ENCODE data around the gene XXYLT1.
"Not testable (repeated sequence)": the region's sequence is repeated elsewhere in the genome, so short reads cannot be mapped to it uniquely, and the experiment has no call there.

The XXYLT1 gene

DNA sequence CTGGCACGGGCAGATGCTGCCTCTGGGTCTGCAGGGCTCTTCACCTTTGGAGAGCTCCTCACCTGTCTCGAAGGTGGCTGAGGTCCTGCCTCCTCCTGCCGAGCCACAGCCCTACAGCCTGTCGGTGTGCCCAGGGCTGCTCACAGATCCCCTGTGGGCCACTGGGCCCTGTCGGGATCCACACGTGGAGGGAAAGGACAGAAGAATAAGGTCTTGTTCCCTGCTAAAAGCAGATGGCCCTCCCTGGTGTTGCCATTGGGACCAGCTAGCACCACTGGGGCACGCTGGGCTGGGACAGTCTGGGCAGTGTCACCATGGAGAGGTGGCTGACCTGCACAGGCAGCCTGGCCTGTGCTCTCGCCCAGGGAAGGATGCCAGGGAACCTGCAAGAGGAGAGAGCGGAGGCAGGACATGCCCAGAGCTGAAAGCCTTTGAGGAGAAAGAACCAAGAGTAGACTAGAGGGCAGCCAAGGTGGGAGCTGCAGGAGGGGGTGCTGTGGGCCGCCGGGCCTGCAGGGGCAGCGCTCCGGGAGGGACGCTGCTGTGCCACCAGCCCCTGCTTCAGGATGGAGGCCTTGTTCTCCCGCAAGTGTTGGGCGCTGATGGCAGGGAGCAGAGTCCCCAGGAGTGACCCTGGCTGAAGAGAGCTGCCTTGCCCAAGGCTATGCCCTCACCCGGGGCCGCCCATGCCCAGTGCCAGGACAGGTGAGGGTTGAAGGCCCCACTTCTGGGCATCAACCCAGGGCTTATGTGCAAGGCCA is 210.2 kb downstream of the XXYLT1 start:
- DNase-seq: no peak

- DNase-seq: no peak
Observed at GRCh38 chr3:195060217-195060481, 210.8 kb downstream of the XXYLT1 start.

DNA sequence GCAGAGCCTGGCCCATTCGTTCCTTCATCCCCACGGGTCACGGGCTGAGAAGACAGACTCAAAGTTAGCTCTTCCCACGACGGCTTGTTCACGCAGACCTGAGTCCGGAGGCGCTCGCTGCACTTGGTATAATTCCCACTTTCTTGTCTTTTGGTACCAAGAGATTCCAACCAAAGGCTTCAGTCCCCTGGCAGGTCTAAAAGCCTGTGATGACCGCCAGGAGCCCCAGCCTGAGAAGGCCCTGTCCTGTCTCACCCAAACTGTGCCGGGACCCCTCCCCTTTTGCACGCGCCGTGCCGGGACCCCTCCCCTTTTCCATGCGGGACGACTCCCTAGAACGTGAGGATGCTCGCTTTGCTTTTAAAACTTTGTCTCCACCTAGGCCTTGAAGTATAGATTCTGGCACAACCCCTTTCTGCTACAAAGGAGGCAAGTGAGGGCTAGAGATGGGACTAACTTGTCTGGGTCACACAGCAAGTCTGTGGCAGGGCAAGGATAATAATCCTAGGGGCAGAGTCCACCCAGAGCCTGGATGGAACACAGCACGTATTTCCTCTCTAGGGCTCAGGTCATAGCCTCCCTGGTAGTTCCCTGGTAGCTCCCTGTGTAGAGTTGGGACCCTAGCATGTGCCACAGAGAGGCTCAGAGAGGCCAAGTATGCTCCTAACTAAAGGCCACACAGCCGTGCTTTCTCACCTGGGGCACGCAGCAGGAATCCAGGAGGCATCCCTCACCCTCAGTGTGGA is 211.3 kb downstream of the XXYLT1 start:
- DNase-seq: no peak

DNA sequence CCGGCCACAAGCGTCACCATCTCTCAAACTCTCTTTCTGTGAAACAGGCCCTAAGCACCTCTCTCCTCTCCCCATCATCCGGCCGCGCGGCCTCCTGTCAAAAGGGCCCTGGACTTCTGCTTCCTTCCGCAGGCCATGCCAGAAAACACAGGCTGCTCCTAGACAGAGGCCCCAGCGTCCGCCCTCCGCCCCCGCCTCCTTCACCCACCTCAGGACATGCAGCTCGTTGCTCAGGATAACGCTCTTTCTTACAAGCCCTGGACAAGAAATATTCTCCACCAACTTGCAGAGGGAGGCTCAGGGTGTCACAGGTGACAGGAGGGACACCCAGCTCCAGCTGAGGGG is 212.0 kb downstream of the XXYLT1 start:
- DNase-seq: no peak

- DNase-seq: no peak
Observed at GRCh38 chr3:195058336-195059005, 212.5 kb downstream of the XXYLT1 start.

DNA sequence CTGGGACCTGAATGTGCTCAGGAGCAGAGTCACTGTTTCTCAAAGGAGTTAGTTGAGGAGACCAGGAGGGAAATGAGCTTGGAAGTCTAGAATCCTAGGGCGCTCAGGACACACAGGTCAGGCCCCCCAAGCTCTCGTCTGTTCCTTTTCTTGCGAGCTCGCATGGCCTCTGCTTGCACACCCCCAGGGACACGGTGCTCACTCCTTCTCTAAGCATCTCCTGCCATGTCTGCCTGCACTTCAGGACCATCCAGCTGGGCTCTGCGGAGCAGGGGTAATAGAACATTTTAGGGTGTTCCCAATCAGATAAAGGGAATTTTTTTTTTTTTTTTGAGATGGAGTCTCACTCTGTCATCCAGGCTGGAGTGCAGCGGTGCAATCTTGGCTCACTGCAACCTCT is 213.2 kb downstream of the XXYLT1 start:
- DNase-seq: no peak

DNA sequence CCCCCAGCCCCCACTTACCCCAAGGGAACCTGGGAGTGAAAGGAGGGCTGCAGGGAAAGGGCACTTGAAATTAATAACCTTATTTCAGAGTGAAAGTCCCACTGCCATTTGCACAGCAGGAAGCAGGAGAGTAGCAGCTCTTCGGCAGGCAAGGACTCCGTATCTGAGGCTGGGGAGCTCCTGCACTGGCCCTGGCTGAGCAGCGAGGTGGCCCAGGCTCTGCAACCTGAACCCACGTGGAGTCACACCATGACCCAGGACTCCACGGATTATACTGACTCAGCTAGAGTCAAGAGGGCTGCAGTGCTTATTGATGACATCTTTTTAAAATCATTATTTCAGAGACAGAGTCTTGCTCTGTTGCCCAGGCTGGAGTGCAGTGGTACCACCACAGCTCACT is 214.5 kb downstream of the XXYLT1 start:
- DNase-seq: peak in 1 of 3 experiments; percentile 43

DNA sequence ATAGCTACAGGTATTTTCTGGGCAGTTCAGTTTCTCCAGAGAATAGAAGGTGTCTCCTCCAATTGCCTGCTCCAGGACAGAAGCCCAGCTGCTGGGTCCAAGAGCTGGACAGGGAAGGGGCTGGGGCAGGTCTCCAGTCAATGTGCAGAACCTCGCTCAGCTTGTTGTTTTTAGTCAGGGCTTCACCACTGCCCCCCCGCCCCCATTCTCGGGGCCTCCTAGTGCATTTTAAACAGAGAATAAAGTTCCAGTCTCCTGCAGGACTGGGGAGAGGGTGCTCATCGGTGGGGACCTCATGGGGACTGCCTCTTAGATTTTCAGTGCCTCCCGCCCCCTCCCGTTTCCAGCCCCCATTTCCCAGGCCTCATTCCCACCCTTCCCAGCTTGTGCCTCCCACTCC is 216.6 kb downstream of the XXYLT1 start:
- no peak for DNase-seq

DNA sequence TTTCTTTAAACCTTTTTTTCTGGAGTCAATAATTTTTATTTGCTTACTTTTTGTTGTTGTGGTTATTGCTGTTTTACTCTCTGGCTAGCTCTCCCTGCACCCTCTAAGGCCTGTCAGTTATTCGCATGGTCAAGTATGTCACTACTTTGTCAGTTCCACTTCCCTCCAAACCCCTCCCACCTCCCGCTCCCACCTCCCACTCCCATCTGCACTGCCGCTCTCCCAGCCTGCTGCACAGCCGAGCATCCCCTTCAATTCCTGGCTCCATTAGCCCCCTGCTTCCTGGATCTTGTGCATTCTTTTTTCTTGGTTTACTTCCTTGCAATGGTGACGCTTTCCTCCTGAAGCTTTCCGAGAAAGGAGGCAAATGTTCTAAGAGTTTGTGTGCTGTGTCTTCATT is 218.0 kb downstream of the XXYLT1 start:
- no peak for DNase-seq

DNA sequence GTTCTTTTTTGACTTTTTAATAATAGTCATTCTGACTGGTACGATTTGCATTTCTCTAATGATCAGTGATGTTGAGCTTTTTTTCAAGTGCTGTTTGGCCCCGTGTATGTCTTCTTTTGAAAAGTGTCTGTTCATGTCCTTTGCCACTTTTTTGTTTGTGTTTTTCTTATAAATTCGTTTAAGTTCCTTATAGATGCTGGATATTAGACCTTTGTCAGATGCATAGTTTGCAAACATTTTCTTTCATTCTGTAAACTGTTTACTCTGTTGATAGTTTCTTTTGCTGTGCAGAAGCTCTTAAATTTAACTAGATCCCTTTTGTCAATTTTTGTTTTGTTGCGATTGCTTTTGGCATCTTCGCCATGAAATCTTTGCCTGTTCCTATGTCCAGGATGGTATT is 220.7 kb downstream of the XXYLT1 start:
- DNase-seq: not testable (repeated sequence)

GRCh38 chr3:195048059-195048905 is 222.7 kb downstream of the XXYLT1 start:
- no peak for DNase-seq

- no peak for DNase-seq
Observed at GRCh38 chr3:195047536-195047935, 223.4 kb downstream of the XXYLT1 start.

GRCh38 chr3:195046441-195046840 is 224.5 kb downstream of the XXYLT1 start:
- no peak for DNase-seq

DNA sequence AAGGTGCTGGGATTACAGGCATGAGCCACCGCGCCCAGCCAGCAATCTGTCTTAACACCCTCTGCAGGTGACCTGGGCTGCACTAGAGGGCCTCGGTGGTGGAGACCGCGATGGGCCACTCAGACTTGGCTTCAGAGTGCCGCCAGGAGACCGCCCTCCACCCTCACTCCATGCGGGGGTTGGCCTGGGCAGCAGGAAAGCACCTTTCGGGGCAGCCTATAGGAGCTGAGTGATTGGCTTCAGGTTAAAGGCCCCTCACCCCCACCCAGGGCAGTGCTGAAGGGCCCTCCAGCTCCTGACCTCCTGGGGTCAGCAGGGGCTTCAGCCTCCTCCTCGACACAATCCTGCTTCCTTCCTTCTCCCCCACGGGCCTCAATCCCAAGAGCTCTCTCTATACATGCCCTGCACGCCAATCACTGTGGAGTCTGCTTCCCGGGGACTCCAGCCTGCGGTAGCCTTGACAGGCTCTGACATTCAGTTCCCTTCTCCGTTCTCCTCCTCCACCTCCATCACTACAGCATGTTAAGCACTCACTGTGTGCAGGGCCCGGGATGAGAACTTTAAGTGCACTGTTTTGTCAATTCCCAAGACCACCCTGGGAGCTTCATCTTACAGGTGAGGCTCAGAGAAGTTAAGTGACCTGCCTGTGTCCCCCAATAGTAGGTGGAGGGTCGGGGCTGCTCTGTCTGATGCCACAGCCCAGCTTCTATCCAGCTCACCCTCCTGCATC is 225.3 kb downstream of the XXYLT1 start:
- DNase-seq: no peak

DNA sequence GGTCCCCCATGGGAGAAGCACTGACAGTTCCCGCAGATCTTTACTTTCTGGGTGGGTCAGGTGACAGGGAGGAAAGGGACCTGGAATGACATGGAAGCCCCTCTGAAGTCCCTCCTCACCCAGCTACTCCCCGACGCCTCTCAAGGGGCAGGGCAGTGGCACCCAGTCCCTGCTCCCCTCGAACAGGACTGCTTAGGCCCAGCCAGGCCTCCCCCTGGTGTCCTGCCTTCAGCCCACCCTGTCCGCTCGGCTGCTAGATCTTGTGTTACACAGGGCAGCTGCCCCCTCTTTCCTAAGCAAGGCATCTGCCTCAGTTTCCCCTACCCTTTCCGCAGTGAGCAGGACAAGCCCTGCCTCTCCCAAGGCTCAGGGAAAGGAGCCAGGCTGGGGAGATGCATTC is 226.5 kb downstream of the XXYLT1 start:
- no peak for DNase-seq

DNA sequence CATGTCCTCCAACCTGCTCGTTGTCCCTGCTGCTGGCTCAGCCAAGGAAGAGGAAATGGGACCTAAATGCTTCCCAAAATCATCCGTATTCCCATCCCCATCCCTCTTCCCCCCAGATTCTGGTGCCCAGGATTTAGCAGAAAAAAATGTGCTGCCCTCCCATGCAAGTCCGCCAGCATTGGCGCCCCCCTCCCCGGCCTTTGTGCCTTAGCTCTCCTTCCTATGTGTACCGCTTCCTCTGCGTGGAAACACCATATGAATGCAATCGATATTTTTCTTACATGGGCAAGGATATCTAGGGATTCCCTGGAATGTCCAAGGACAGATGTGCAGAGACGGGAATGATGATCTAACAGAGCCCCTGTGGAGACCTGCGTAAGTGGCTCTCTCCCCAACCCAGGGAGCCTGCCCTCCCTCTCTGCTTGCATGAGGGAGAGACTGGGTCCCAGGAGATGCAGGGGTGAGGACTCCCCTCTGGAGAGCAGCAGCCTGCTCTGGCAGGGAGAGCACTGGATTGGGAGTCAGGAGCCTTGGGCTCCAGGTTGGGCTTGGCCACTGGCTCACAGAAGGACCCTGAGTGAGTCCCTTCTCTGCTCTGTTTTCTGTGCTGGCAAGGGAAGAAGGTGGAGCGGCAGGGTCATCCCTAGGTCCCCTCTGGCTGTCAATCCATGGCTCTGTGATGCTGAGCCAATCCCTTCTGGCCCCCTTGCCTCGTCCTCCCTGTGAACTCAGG is 227.2 kb downstream of the XXYLT1 start:
- DNase-seq: no peak

DNA sequence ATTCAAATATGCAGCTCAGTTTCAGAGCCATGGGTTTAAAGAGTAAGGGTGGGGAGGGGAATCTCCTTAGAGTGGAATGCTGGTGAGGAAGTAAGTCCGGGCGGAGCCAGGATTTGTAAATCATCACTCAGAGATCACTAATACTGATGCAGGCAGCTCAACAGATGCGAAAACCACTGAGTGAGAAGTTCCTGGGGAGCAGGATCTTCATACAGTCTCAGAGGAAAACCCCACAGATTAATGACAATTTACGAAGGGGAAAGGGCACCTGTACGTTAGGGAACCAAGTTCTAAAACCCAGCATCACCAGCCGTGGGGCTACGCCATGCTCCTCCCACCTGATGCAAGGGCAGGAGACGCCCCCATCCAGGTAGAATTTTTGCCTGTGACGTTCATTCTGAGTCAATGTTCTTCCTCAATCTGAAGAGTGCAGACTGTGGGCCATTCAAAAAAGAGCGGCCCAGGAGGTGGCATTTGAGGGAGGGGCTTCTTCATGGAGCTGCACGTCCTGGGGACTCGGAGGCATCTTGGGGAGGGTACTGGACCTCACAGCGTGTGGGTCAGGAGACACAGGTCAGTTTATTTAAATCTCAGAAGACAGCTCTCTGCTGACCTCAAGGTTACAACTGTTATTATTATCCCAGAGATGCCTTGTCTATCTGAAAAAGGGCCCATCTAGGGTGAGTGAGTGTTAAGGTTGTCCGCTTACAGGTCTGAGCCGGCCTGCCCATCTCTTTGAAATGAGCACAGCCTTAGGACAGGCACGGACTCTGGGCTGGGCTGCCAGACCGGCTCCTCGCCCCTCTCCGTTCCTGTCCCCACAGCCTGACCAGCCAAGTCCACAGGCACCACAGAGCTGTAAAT is 228.0 kb downstream of the XXYLT1 start:
- no peak for DNase-seq

DNA sequence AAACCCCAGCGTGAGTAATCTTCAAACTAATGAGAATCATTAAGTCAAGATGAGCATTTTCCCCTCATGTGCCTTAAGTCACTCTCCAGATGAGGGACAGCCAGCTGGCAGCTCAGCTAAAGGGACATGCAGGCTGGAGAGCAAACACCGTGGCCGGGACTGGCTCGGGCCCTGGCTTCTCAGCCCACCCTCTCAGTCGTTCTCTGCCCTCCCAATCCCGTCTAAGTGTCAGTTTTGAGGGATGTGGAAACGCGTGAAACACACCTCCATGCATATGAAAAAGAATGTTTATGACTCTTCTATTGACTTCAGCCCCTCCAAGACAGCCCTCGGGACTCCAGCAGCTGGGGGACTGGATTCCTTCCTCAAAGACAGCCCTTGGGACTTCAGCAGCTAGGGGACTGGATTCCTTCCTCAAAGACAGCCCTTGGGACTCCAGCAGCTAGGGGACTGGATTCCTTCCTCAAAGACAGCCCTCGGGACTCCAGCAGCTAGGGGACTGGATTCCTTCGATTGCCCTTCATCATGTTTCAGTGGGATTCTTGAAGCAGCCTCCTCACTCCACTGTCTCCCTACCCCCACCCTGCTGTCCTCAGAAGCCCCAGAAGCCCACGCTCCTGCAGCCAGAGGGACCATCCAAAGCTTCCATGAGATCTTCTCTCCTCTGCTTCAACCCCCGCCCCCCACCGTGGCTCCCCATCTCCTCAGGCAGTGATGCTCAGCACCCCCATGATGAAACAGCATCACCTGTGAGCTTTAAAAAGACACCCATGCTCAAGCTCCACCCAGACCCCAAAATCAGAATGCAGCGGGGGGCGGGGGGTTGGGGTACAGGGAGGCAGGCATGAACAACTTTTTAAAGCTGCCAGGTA is 228.9 kb downstream of the XXYLT1 start:
- DNase-seq: no peak

GRCh38 chr3:195040773-195041520 is 230.0 kb downstream of the XXYLT1 start:
- DNase-seq: no peak

Data from NCI-H1417 (cell line).